Measurements from ENCODE around the gene PRDM11. TPM values are rescaled to one million over a fixed set of nuclear protein-coding genes. Genes with fewer than 3 reads are reported as not detected.

Gene PRDM11
- total and polyA plus RNA-seq, 7 experiments from 2014 or later = 0.44 to 8.8 (median 5.7) TPM

DNA sequence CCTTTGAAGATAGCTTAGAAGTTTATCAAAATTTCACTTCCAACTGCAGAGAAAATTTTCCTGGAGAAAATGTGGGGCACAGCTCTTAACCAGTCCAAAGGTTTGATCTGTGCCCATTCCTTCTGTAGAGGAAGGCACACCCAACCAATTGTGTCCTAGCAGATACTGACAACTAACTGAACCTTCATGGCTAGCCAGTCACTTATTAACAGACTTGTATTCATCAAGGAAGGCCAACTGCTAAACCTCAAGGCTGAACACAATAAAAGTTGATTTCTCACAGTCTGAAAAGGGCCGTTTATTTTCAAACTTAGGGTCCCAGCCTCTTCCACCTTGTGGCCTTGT is 120.2 kb downstream of the PRDM11 start:
- DNase-seq (no peak), ATAC-seq (no peak)
- Mint-ChIP-seq H3K4me3 (no peak overlapping the region), H3K27me3 (peaks cover 24 to 55% (median 45%) of the 10 kb centered on the region in 5 donors), H3K9me3 (peaks cover 0 to 6% (median 2%) of the 10 kb centered on the region in 11 donors), H3K4me1 (no peaks in the 10 kb centered on the region), H3K36me3 (peaks cover 0 to 6% (median 0%) of the 10 kb centered on the region in 5 donors), H3K27ac (no peak overlapping the region)
- intact Hi-C loops (cut with micrococcal nuclease) = no loop called here
- Histone ChIP-seq H3K36me3 (ENCODE audit: control insufficient read depth in 2 of 3, insufficient read depth in 3 of 3, low read length in 3 of 3) (no peaks in the 10 kb centered on the region), H3K27me3 (ENCODE audit: control insufficient read depth in 2 of 2, insufficient read depth in 2 of 2, low read length in 2 of 2) (peaks cover 0 to 5% of the 10 kb centered on the region in 2 donors), H3K4me3 (ENCODE audit: low read length) (no peak overlapping the region), H3K9me3 (ENCODE audit: control insufficient read depth in 2 of 3, low read length in 3 of 3) (no peaks in the 10 kb centered on the region), H3K4me1 (ENCODE audit: control insufficient read depth in 2 of 2, insufficient read depth in 2 of 2, low read length in 2 of 2) (no peaks in the 10 kb centered on the region), H3K27ac (ENCODE audit: low read depth, low read length) (no peak overlapping the region)
- POLR2A ChIA-PET = no interaction called here
- CTCF ChIA-PET = no interaction called here

DNA sequence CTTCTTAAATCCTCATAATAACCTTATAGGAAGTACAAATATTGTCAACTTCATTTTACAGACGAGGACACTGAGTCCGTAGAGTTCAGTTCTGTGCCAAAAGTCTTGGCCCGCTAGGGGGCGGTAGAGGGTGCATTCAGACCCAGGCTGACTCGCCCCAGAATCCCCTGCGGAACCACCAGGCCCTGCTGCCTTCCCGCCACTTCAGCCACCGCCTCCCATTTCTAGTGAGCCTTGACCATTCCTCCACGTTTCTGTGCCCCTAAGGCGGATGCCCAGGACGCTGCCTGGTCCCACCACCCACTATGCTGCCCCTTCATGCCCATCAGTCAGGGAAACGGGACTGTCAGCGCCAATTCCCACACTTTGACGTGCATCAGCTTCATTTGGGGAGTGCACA is 120.6 kb downstream of the PRDM11 start:
- DNase-seq (peak in 1 of 9 donors; percentile 24), ATAC-seq (no peak)
- H3K4me1 Mint-ChIP-seq = no peaks in the 10 kb centered on the region
- H3K27ac ChIP-seq (ENCODE audit: low read depth, low read length) = no peak overlapping the region
- ChIA-PET POLR2A (no interaction called here), CTCF (interaction anchor here (0.6 kb wide), 1 partner anchor 11 kb away, joined by 4 read pairs; no protein-coding TSS in a partner anchor)
- H3K9me3 Mint-ChIP-seq = peaks cover 0 to 6% (median 2%) of the 10 kb centered on the region in 11 donors
- peaks cover 0 to 5% of the 10 kb centered on the region in 2 donors for H3K27me3 ChIP-seq (ENCODE audit: control insufficient read depth in 2 of 2, insufficient read depth in 2 of 2, low read length in 2 of 2)
- H3K9me3 ChIP-seq (ENCODE audit: control insufficient read depth in 2 of 3, low read length in 3 of 3) = no peaks in the 10 kb centered on the region
- H3K36me3 Mint-ChIP-seq = peaks cover 0 to 6% (median 0%) of the 10 kb centered on the region in 5 donors
- no peaks in the 10 kb centered on the region for H3K4me1 ChIP-seq (ENCODE audit: control insufficient read depth in 2 of 2, insufficient read depth in 2 of 2, low read length in 2 of 2)
- no peaks in the 10 kb centered on the region for H3K36me3 ChIP-seq (ENCODE audit: control insufficient read depth in 2 of 3, insufficient read depth in 3 of 3, low read length in 3 of 3)
- no peak overlapping the region for H3K4me3 Mint-ChIP-seq
- no peak overlapping the region for H3K27ac Mint-ChIP-seq
- H3K27me3 Mint-ChIP-seq = peaks cover 26 to 57% (median 48%) of the 10 kb centered on the region in 5 donors
- intact Hi-C loops (cut with micrococcal nuclease) = no loop called here
- no peak overlapping the region for H3K4me3 ChIP-seq (ENCODE audit: low read length)

DNA sequence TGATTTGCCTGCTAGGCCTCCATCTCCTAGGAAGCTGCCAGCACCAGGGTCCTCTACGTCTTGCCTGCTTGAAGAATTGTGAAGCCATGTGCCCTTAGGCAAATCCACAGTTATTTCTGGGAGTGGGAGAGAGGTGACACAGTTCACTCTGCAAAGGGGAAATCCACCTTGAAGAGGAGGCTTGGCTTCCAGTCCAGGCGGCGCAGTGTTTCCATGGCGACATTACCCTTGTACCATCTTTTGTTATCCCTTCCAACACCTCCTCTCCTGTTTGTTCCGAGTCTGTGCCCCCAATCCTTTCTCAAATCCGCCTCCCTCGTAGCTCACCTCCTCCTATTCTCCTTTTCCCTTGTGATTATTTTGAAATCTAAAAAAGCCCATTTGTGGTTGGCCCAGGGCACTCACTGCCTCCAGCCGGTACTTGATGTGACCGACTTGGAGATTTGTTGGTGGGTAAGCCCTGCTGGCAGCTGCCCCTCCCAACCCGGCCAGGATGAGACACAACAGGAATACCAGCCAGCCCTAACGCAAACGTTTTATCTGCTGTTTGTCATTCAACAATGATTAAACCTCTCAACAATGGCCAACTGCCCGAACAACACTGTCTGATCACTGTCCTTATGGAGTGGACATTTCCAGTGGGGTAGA is 121.3 kb downstream of the PRDM11 start:
- ChIA-PET POLR2A (no interaction called here), CTCF (interaction anchor here (0.6 kb wide), 1 partner anchor 10 kb away, joined by 4 read pairs; no protein-coding TSS in a partner anchor)
- Mint-ChIP-seq H3K4me1 (no peaks in the 10 kb centered on the region), H3K36me3 (peaks cover 0 to 6% (median 0%) of the 10 kb centered on the region in 5 donors), H3K4me3 (no peak overlapping the region), H3K27ac (no peak overlapping the region), H3K27me3 (peaks cover 28 to 61% (median 47%) of the 10 kb centered on the region in 5 donors), H3K9me3 (peaks cover 0 to 6% (median 2%) of the 10 kb centered on the region in 11 donors)
- DNase-seq = no peak
- H3K4me1 ChIP-seq (ENCODE audit: control insufficient read depth in 2 of 2, insufficient read depth in 2 of 2, low read length in 2 of 2) = no peaks in the 10 kb centered on the region
- H3K27ac ChIP-seq (ENCODE audit: low read depth, low read length) = no peak overlapping the region
- ATAC-seq = no peak
- H3K9me3 ChIP-seq (ENCODE audit: control insufficient read depth in 2 of 3, low read length in 3 of 3) = no peaks in the 10 kb centered on the region
- intact Hi-C loops (cut with micrococcal nuclease) = no loop called here
- no peaks in the 10 kb centered on the region for H3K36me3 ChIP-seq (ENCODE audit: control insufficient read depth in 2 of 3, insufficient read depth in 3 of 3, low read length in 3 of 3)
- no peak overlapping the region for H3K4me3 ChIP-seq (ENCODE audit: low read length)
- peaks cover 0 to 5% of the 10 kb centered on the region in 2 donors for H3K27me3 ChIP-seq (ENCODE audit: control insufficient read depth in 2 of 2, insufficient read depth in 2 of 2, low read length in 2 of 2)

DNA sequence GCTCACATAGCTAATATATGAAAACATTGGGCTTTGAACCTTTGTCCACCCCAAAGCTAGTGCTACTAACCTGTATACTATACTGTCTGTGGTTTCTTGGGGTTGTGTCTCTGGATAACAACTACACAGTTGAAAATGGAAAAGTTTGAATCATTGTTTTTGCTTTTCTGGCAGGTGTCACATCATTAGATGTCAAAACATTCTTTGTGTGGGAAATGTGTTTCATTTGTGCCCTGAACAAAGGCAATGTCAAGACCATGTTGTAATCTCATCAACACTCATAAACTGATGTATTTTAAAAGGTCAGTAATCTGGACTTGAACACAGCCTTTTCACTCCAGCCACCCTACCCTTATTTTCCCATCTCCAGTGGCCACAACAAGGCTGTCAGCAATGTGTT is 123.2 kb downstream of the PRDM11 start:
- Mint-ChIP-seq H3K4me3 (no peak overlapping the region), H3K9me3 (peaks cover 0 to 6% (median 2%) of the 10 kb centered on the region in 11 donors), H3K36me3 (peaks cover 0 to 6% (median 0%) of the 10 kb centered on the region in 5 donors), H3K27me3 (peaks cover 32 to 66% (median 51%) of the 10 kb centered on the region in 5 donors), H3K4me1 (no peaks in the 10 kb centered on the region), H3K27ac (no peak overlapping the region)
- Histone ChIP-seq H3K36me3 (ENCODE audit: control insufficient read depth in 2 of 3, insufficient read depth in 3 of 3, low read length in 3 of 3) (no peaks in the 10 kb centered on the region), H3K9me3 (ENCODE audit: control insufficient read depth in 2 of 3, low read length in 3 of 3) (no peaks in the 10 kb centered on the region), H3K27me3 (ENCODE audit: control insufficient read depth in 2 of 2, insufficient read depth in 2 of 2, low read length in 2 of 2) (peaks cover 0 to 5% of the 10 kb centered on the region in 2 donors), H3K4me3 (ENCODE audit: low read length) (no peak overlapping the region), H3K27ac (ENCODE audit: low read depth, low read length) (no peak overlapping the region), H3K4me1 (ENCODE audit: control insufficient read depth in 2 of 2, insufficient read depth in 2 of 2, low read length in 2 of 2) (no peaks in the 10 kb centered on the region)
- POLR2A ChIA-PET = no interaction called here
- DNase-seq (no peak), ATAC-seq (no peak)
- intact Hi-C loops (cut with micrococcal nuclease) = no loop called here
- CTCF ChIA-PET = no interaction called here

DNA sequence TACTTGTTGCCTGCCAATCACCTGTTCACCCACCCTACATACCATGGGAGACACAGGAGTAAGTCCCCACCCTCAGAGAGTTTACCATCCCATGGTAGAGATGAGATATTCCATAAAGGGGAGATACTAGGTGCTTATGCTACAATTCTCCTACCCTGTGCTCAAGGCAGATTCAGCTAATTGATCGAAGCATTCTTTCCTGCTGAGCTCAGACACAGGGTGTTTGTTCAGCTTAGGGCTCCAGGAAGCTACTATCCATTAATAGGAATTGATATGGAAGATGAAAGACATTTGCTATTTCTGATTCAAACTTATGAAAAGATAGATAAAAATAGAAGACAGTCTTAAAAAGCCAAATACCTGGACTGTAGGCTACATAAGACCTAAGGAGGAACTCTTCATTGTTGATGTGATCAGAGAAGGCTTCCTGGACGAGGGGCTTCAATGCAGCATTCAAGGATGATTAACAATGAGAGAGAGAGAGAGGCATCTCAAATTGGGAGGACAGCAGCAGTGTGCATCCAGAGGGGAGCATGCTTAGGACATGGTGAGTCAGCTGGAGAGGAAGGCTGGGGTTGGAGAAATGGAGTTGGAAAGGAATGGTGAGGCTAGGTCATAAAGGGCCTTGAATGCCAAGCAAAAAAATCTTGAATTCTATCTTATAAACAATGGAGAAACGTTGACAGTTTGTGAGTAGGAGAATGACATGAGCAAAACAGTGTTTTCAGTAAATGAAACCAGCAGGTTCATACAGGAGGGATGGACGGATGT is 124.7 kb downstream of the PRDM11 start:
- Mint-ChIP-seq H3K4me3 (no peak overlapping the region), H3K27me3 (peaks cover 26 to 68% (median 51%) of the 10 kb centered on the region in 5 donors), H3K27ac (no peak overlapping the region), H3K36me3 (peaks cover 0 to 6% (median 0%) of the 10 kb centered on the region in 5 donors), H3K4me1 (peaks cover 0 to 2% (median 0%) of the 10 kb centered on the region in 7 donors), H3K9me3 (peaks cover 0 to 6% (median 3%) of the 10 kb centered on the region in 11 donors)
- ChIA-PET POLR2A (no interaction called here), CTCF (no interaction called here)
- Histone ChIP-seq H3K4me3 (ENCODE audit: low read length) (no peak overlapping the region), H3K27ac (ENCODE audit: low read depth, low read length) (no peak overlapping the region), H3K9me3 (ENCODE audit: control insufficient read depth in 2 of 3, low read length in 3 of 3) (no peaks in the 10 kb centered on the region), H3K4me1 (ENCODE audit: control insufficient read depth in 2 of 2, insufficient read depth in 2 of 2, low read length in 2 of 2) (no peaks in the 10 kb centered on the region), H3K27me3 (ENCODE audit: control insufficient read depth in 2 of 2, insufficient read depth in 2 of 2, low read length in 2 of 2) (peaks cover 0 to 5% of the 10 kb centered on the region in 2 donors), H3K36me3 (ENCODE audit: control insufficient read depth in 2 of 3, insufficient read depth in 3 of 3, low read length in 3 of 3) (no peaks in the 10 kb centered on the region)
- intact Hi-C loops (cut with micrococcal nuclease) = no loop called here
- no peak for ATAC-seq
- DNase-seq = no peak

DNA sequence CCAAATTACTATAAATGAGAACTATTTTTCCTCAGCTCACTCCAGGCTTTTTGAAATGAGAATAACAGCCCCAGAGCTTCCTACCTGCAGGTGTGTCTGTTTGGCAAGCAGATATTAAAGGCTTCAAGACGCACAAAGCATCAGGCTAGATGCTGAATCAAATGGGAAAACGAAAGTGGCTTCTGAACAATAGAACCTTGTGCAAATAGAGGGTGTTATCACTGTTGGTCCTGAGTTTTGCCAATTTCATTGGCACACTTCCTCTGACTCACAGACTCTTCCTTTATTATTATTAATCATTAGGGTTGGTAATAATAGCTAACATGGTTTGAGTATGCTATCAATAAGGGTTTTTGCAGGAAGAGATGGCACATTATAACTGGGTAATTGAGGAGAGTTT is 126.3 kb downstream of the PRDM11 start:
- Histone ChIP-seq H3K36me3 (ENCODE audit: control insufficient read depth in 2 of 3, insufficient read depth in 3 of 3, low read length in 3 of 3) (no peaks in the 10 kb centered on the region), H3K27me3 (ENCODE audit: control insufficient read depth in 2 of 2, insufficient read depth in 2 of 2, low read length in 2 of 2) (no peaks in the 10 kb centered on the region), H3K4me3 (ENCODE audit: low read length) (no peak overlapping the region), H3K9me3 (ENCODE audit: control insufficient read depth in 2 of 3, low read length in 3 of 3) (no peaks in the 10 kb centered on the region), H3K27ac (ENCODE audit: low read depth, low read length) (no peak overlapping the region), H3K4me1 (ENCODE audit: control insufficient read depth in 2 of 2, insufficient read depth in 2 of 2, low read length in 2 of 2) (no peaks in the 10 kb centered on the region)
- Mint-ChIP-seq H3K27ac (no peak overlapping the region), H3K4me3 (no peak overlapping the region), H3K27me3 (peaks cover 24 to 73% (median 58%) of the 10 kb centered on the region in 5 donors), H3K4me1 (peaks cover 0 to 2% (median 0%) of the 10 kb centered on the region in 7 donors), H3K36me3 (peaks cover 0 to 6% (median 0%) of the 10 kb centered on the region in 5 donors), H3K9me3 (peaks cover 0 to 6% (median 3%) of the 10 kb centered on the region in 11 donors)
- CTCF ChIA-PET = interaction anchor here (0.7 kb wide), 1 partner anchor 40 kb away, joined by 3 read pairs; no protein-coding TSS in a partner anchor
- ATAC-seq (no peak), DNase-seq (no peak)
- POLR2A ChIA-PET = no interaction called here
- intact Hi-C loops (cut with micrococcal nuclease) = no loop called here
